Measurements from ENCODE around the gene NECTIN3.

- TF ChIP-seq POLR2A (IDR thresholded peaks at IDR 0.05): no peak
- TF ChIP-seq, protein P1, sequence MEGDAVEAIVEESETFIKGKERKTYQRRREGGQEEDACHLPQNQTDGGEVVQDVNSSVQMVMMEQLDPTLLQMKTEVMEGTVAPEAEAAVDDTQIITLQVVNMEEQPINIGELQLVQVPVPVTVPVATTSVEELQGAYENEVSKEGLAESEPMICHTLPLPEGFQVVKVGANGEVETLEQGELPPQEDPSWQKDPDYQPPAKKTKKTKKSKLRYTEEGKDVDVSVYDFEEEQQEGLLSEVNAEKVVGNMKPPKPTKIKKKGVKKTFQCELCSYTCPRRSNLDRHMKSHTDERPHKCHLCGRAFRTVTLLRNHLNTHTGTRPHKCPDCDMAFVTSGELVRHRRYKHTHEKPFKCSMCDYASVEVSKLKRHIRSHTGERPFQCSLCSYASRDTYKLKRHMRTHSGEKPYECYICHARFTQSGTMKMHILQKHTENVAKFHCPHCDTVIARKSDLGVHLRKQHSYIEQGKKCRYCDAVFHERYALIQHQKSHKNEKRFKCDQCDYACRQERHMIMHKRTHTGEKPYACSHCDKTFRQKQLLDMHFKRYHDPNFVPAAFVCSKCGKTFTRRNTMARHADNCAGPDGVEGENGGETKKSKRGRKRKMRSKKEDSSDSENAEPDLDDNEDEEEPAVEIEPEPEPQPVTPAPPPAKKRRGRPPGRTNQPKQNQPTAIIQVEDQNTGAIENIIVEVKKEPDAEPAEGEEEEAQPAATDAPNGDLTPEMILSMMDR (IDR thresholded peaks at IDR 0.05): no peak
These were observed 125.9 kb downstream of the NECTIN3 start for GRCh38 chr3:111197485-111197884.

All from thyroid gland (tissue), 4 donors.